ENCODE results near the gene LOC101059915.
A peak's percentile ranks its signal among the peaks of the same experiment; 100 is the strongest.
"Not testable (repeated sequence)": the region's sequence is repeated elsewhere in the genome, so short reads cannot be mapped to it uniquely, and the experiment has no call there.

Gene LOC101059915

DNA sequence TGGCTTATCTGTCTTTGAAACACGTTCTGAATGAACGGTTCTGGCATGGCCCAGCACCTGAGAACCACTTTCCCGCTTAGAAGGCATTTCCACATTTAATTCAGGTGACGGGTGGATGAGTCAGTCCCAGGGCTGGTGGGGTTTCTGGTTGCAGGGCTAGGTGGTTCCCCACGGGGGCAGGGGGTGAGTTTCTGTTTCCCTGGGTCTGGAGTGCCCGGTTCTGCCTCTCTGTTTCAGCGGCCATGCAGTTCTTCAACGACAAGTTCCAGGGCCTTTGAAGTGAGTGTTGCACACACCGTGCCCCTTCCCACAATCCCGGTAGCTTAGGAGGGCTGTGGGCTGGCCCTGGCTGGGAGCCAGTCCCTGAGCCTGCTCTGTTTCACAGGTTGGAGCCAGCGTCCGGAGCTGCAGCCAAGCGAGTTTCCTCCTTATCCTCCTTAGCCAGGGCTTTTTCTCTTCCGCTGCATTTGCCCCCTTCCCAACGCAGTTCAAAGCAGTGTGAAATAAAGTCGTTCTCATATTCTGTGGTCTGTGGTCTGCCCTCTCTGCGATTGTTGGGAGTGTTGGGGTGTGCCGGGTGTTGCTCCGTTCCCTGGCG is 53.0 kb downstream of the LOC101059915 start:
- not testable (repeated sequence) for H3K27me3 Mint-ChIP-seq; DNase-seq; H3K9me3 Mint-ChIP-seq; H3K27ac Mint-ChIP-seq; H3K4me3 Mint-ChIP-seq; H3K36me3 Mint-ChIP-seq (ENCODE audit: low read depth); H3K4me1 Mint-ChIP-seq
- peak; percentile 33 for ATAC-seq

Measured in activated naive CD8-positive, alpha-beta T cell treated with anti-CD3 and anti-CD28 coated beads, Interleukin-2, amount 50 U/mL, for 24 hours (primary cell).